NB4 (cell line): ENCODE measurements around the gene AGAP1.

Experiments
- DNase-seq: peaks from one replicate; pipeline ENCODE4 v3.0.0; 2010; ENCODE audit warnings: low read depth
- H3K4me3 ChIP-seq: one replicate; pipeline ENCODE4 v1.5.1; 2011; ENCODE audit warnings: mild to moderate bottlenecking, low read depth, low read length, moderate library complexity
- CTCF ChIP-seq: IDR thresholded peaks from one replicate; pipeline ENCODE4 v1.5.1; 2012; ENCODE audit warnings: low read depth, low read length
- MAX ChIP-seq: IDR thresholded peaks from 2 replicates; pipeline ENCODE4 v1.6.1; 2011; ENCODE audit warnings: low read depth, low read length
- MYC ChIP-seq: IDR thresholded peaks from 2 replicates; pipeline ENCODE4 v1.6.1; 2011; ENCODE audit warnings: low read depth, low read length
- POLR2A ChIP-seq: IDR thresholded peaks from 2 replicates; pipeline ENCODE4 v1.6.1; 2011; ENCODE audit warnings: mild to moderate bottlenecking; ENCODE audit not compliant: insufficient read length; ENCODE audit errors: extremely low read depth

AGAP1 gene

GRCh38 chr2:236165842-236166795 lies 672.3 kb downstream of the AGAP1 start:
- DNase-seq, result peak; percentile 34
- no peak overlapping the region for H3K4me3 ChIP-seq
- TF ChIP-seq POLR2A (no peak), CTCF (no peak), MYC (no peak)

DNA sequence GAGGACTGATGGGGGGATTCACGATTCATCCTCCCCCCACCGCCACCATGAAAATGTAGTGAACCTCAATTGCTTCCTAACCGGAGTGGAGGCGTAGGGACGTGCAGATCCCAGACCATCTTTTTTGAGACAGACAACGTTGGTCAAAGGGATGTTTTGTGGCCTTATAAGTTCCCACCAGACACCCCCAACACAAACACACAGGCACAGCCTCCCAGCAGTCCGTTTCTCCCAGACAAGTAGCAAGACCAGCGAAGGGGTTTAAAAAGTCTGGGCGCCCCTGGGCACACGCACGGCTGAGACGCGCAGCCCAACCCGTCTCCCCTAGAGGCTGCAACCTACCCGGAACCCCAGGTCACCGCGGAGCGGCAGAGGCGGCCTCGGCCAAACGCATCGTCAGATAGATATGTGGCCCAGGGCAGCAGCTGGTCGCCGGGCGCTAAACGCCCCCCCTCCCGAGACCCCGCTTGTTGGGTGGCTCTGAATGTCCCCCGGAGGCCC lies 673.0 kb downstream of the AGAP1 start:
- peak; percentile 12 for DNase-seq
- no peak overlapping the region for H3K4me3 ChIP-seq

GRCh38 chr2:236167297-236168109 lies 673.7 kb downstream of the AGAP1 start:
- H3K4me3 ChIP-seq, result peak overlapping the region; percentile 16
- peak; percentile 64 for DNase-seq
- TF ChIP-seq CTCF, result no peak
- TF ChIP-seq POLR2A, result no peak
- no peak for TF ChIP-seq MYC
- no peak for TF ChIP-seq MAX

More for the DNA sequence above, 673.0 kb downstream of the AGAP1 start:
- TF ChIP-seq MAX, result no peak
- no peak for TF ChIP-seq MYC
- TF ChIP-seq CTCF, result no peak
- TF ChIP-seq POLR2A, result no peak

DNA sequence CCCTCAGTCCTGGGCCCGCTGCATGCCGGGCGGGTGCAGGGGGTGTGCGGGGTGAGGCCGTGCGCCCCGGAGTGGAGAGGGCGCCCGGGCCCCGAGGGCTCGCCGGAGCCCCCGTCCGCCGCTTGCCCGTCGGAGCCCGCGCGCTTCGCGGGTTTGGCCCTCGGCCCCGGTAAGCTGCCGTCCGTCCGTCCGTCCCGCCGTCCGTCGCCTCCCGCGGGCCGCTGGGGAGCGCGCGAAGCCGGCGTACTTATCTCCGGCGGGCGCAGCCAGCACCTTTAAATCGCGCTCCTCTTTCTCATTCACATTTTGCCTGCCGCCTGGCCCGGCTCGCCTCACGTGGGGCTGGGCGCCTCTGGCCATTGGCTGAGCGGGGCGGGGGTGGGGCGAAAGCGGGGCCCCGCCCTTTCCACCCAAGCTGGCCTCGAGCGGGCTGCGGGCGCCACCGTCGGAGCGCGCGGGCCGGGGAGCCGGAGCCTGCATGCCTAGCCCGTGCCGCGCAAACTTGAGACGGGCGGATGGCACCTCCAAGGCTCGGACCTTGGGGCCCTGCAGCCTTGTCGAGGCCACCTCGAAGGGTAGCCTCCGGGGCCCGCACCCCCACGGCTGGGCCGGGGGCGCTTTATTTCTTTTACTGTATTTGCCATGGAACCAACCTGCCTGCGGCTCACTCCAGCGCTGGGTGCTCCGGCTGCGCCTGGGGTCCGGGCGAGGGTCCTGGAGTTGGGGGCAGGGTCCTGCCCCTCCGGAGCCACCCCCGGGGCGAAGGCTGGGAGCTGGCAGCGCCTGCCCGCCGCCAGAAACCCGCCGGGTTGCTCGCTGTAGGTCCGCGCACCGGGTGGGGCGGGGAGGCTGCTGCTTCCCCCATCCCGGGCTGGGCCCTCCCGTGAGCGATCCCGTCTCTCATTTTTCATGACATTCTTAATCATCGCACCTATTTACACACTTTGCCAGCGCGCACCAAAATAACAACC lies 674.6 kb downstream of the AGAP1 start, which contains the start of gene GBX2:
Gene GBX2, minus strand, starts transcription at position 277 of the 971 bp plus-strand sequence. CDS start 415 bp downstream, outside the sequence.
- no peak for TF ChIP-seq MAX
- TF ChIP-seq CTCF, result no peak
- TF ChIP-seq MYC, result no peak
- no peak for TF ChIP-seq POLR2A
- peak within 1 kb of the TSS; percentile 16 for H3K4me3 ChIP-seq
- DNase-seq, result no peak

DNA sequence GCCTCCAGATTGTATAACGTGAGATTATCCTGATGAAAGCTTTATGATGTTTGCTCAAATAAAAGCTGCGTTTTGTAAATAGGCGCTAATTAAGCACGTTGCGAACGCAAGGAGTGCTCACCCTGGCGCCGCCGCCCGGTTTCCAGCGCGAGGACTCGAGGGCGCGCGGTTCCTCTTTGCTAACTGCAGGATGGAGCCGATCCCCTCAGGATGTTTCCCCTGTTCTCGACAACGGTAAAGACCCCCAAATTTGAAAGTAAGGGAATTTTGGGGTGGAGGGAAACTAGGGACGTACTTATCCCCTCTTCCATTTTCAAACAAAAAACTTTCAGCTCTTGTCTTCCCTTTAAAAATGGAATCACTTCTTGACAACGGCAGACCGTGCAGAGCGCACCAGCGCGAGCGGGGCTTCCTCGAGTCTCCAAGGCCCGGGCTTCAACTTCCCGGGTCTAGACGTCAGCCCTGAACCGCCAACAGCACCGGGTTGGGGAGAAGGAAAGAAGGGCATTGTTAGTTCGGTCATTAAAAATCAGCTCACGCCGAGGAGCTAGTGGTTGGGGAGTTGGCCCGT lies 675.4 kb downstream of the AGAP1 start:
- no peak overlapping the region for H3K4me3 ChIP-seq
- no peak for DNase-seq
- no peak for TF ChIP-seq POLR2A
- no peak for TF ChIP-seq MYC
- TF ChIP-seq MAX, result no peak
- no peak for TF ChIP-seq CTCF
